Measurements from ENCODE around the gene TTC8. TPM values are rescaled to one million over a fixed set of nuclear protein-coding genes. Genes with fewer than 3 reads are reported as not detected.

The TTC8 gene
- total and polyA plus RNA-seq, 2 donors (not counting 3 experiments of a cell fraction or from before 2014, with no cell fraction given): 11.9 to 16.3 TPM

GRCh38 chr14:88829188-88829587 lies 4.7 kb downstream of the TTC8 start:
- Histone ChIP-seq H3K79me2 (ENCODE audit: control insufficient read depth, insufficient read depth, low read length) (no peaks in the 10 kb centered on the region), H3K27ac (ENCODE audit: insufficient read depth, low read depth, low read length) (no peak overlapping the region), H3K4me3 (replicated peaks in 1 of 3; ENCODE audit: insufficient read depth in 1 of 3, low read depth in 1 of 3, low read length in 3 of 3) (no peak overlapping the region), H3K27me3 (ENCODE audit: control insufficient read depth in 2 of 2, insufficient read depth in 2 of 2, low read length in 2 of 2) (no peaks in the 10 kb centered on the region), H3K4me1 (ENCODE audit: control insufficient read depth, extremely low read depth, insufficient read depth, low read length) (peaks cover 6% of the 10 kb centered on the region), H2AFZ (ENCODE audit: low read depth, low read length) (no peak overlapping the region), H3K36me3 (ENCODE audit: control insufficient read depth in 2 of 2, extremely low read depth in 1 of 2, insufficient read depth in 2 of 2, low read length in 2 of 2) (no peaks in the 10 kb centered on the region), H3K9me3 (replicated peaks; ENCODE audit: control insufficient read depth, insufficient read depth, low read length) (no peaks in the 10 kb centered on the region), H3K4me2 (ENCODE audit: insufficient read depth, low read length) (no peak overlapping the region), H3K9me1 (replicated peaks; ENCODE audit: control insufficient read depth, extremely low read depth, insufficient read depth, low read length) (no peaks in the 10 kb centered on the region), H4K20me1 (replicated peaks; ENCODE audit: control insufficient read depth, extremely low read depth, insufficient read depth, low read length) (no peaks in the 10 kb centered on the region), H3K9ac (replicated peaks; ENCODE audit: extremely low read depth, insufficient read depth, low read length) (no peak overlapping the region)
- dilution Hi-C loops (cut with MboI; ENCODE audit: extremely low pct_ligation_motif_present, low sequenced_read_pairs) (no loop called here), intact Hi-C loops (cut with micrococcal nuclease) (no loop called here)
- DNase-seq (ENCODE audit: low read depth, low spot score) (no peak), FAIRE-seq (peak; percentile 31)
- no peak for TF ChIP-seq POLR2AphosphoS5 (IDR thresholded peaks at IDR 0.05; ENCODE audit: insufficient read depth, low read depth, low read length)
- TF ChIP-seq EZH2 (IDR thresholded peaks at IDR 0.05; ENCODE audit: borderline replicate concordance, low read depth, low read length, severe bottlenecking): no peak
- no peak for TF ChIP-seq FOS (IDR thresholded peaks at IDR 0.05; ENCODE audit: borderline replicate concordance, insufficient read depth, low read length)
- no peak for TF ChIP-seq MYC (IDR thresholded peaks at IDR 0.05; ENCODE audit: low read depth, low read length)
- TF ChIP-seq JUN (IDR thresholded peaks at IDR 0.05; ENCODE audit: borderline replicate concordance, insufficient read depth, insufficient read length, low read depth): no peak
- no peak for TF ChIP-seq CTCF (IDR thresholded peaks at IDR 0.05; ENCODE audit: extremely low read depth in 1 of 2, insufficient read depth in 1 of 2, low read depth in 1 of 2, low read length in 2 of 2)
- no peak for TF ChIP-seq MAX (IDR thresholded peaks at IDR 0.05; ENCODE audit: insufficient read depth, insufficient read length)
- TF ChIP-seq GATA2 (IDR thresholded peaks at IDR 0.05; ENCODE audit: insufficient read depth, insufficient read length, low read depth, low read length): no peak
- TF ChIP-seq POLR2A (IDR thresholded peaks at IDR 0.05; ENCODE audit: low read depth, low read length): no peak
- CTCF ChIA-PET: interaction anchor here (6.0 kb wide), 1 partner anchor 10 kb away, joined by 27 read pairs; no protein-coding TSS in a partner anchor
- BruUV-seq (replicated peaks): no TSS peak
- POLR2A ChIA-PET: no interaction called here
